Calu3 (cell line): Measurements from ENCODE around the gene SLC24A3. TPM values are rescaled to one million over a fixed set of nuclear protein-coding genes. Genes with fewer than 3 reads are reported as not detected.

Source experiments
- BruUV-seq: library from RNA; stranded (reverse); fragments of 400-500 nt; replicated peaks from 2 replicates; lab custom pipeline; 2021; lab: Mats Ljungman, UMichigan
- CTCF ChIA-PET: fragments of 300-600 bp; sonication (Branson Sonifier 250); formaldehyde crosslinking; loops from one replicate; lab custom pipeline; 2022; ENCODE audit warnings: antibody characterized with exemption; lab: Charles Lee
- DNase-seq: peaks from one replicate; pipeline ENCODE4 v3.0.0; 2022
- H3K27ac Mint-ChIP-seq: one replicate; pipeline ENCODE4 v1.8.0; 2022; ENCODE audit warnings: mixed read lengths; ENCODE audit not compliant: unreplicated experiment
- H3K27me3 Mint-ChIP-seq: one replicate; pipeline ENCODE4 v1.8.0; 2022; ENCODE audit warnings: mixed read lengths; ENCODE audit not compliant: unreplicated experiment
- H3K36me3 Mint-ChIP-seq: one replicate; pipeline ENCODE4 v1.8.0; 2022; ENCODE audit warnings: mild to moderate bottlenecking, moderate library complexity, mixed read lengths; ENCODE audit not compliant: insufficient read depth, unreplicated experiment
- H3K4me1 Mint-ChIP-seq: one replicate; pipeline ENCODE4 v1.8.0; 2022; ENCODE audit warnings: mild to moderate bottlenecking, low read depth, mixed read lengths; ENCODE audit not compliant: unreplicated experiment
- H3K4me3 Mint-ChIP-seq: one replicate; pipeline ENCODE4 v1.8.0; 2022; ENCODE audit warnings: mild to moderate bottlenecking, low read depth, moderate library complexity, mixed read lengths; ENCODE audit not compliant: unreplicated experiment
- H3K9me3 Mint-ChIP-seq: one replicate; pipeline ENCODE4 v1.8.0; 2022; ENCODE audit warnings: low read depth, mixed read lengths; ENCODE audit not compliant: unreplicated experiment
- CTCF ChIP-seq: fragments of 200-600 bp; IDR thresholded peaks from one replicate; pipeline ENCODE4 v1.8.0; 2022; ENCODE audit warnings: antibody characterized with exemption; ENCODE audit not compliant: unreplicated experiment
- intact Hi-C: fragments of 100-400 bp; cut with micrococcal nuclease; formaldehyde crosslinking; loops from one replicate; pipeline ENCODE4 v1.10.0; 2022; ENCODE audit not compliant: unreplicated experiment
- total RNA-seq: library from RNA; stranded (reverse); gene quantifications from 2 replicates; pipeline ENCODE4 v1.2.3, GENCODE V29; 2022

Gene SLC24A3
- total RNA-seq, 1 experiment from 2014 or later = not detected

- no TSS peak for BruUV-seq
- no peak overlapping the region for H3K4me3 Mint-ChIP-seq
- TF ChIP-seq CTCF = no peak
Measured at GRCh38 chr20:19405958-19406357, 193.5 kb downstream of the SLC24A3 start.

GRCh38 chr20:19406381-19406780 is 193.9 kb downstream of the SLC24A3 start:
- CTCF ChIA-PET = no interaction called here
- intact Hi-C loops = no loop called here

More at GRCh38 chr20:19405958-19406357, 193.5 kb downstream of the SLC24A3 start:
- intact Hi-C loops = no loop called here
- no peak overlapping the region for H3K27ac Mint-ChIP-seq
- H3K27me3 Mint-ChIP-seq = peaks cover 8% of the 10 kb centered on the region
- no peaks in the 10 kb centered on the region for H3K9me3 Mint-ChIP-seq
- no peaks in the 10 kb centered on the region for H3K4me1 Mint-ChIP-seq
- no peaks in the 10 kb centered on the region for H3K36me3 Mint-ChIP-seq
- CTCF ChIA-PET = no interaction called here
- no peak for DNase-seq

GRCh38 chr20:19407196-19407595 is 194.8 kb downstream of the SLC24A3 start:
- H3K27me3 Mint-ChIP-seq = peaks cover 15% of the 10 kb centered on the region
- CTCF ChIA-PET = no interaction called here
- H3K4me3 Mint-ChIP-seq = no peak overlapping the region
- DNase-seq = no peak
- peaks cover 2% of the 10 kb centered on the region for H3K9me3 Mint-ChIP-seq
- no TSS peak for BruUV-seq
- H3K27ac Mint-ChIP-seq = no peak overlapping the region
- intact Hi-C loops = no loop called here
- TF ChIP-seq CTCF = no peak
- no peaks in the 10 kb centered on the region for H3K36me3 Mint-ChIP-seq
- H3K4me1 Mint-ChIP-seq = no peaks in the 10 kb centered on the region

More at GRCh38 chr20:19406381-19406780, 193.9 kb downstream of the SLC24A3 start:
- H3K27ac Mint-ChIP-seq = no peak overlapping the region
- DNase-seq = no peak
- TF ChIP-seq CTCF = no peak
- BruUV-seq = no TSS peak
- peaks cover 8% of the 10 kb centered on the region for H3K27me3 Mint-ChIP-seq
- H3K36me3 Mint-ChIP-seq = no peaks in the 10 kb centered on the region
- no peak overlapping the region for H3K4me3 Mint-ChIP-seq
- H3K9me3 Mint-ChIP-seq = no peaks in the 10 kb centered on the region
- no peaks in the 10 kb centered on the region for H3K4me1 Mint-ChIP-seq

- TF ChIP-seq CTCF = no peak
- no peak overlapping the region for H3K4me3 Mint-ChIP-seq
- CTCF ChIA-PET = no interaction called here
- DNase-seq = no peak
- no peaks in the 10 kb centered on the region for H3K36me3 Mint-ChIP-seq
- peaks cover 20% of the 10 kb centered on the region for H3K27me3 Mint-ChIP-seq
- H3K27ac Mint-ChIP-seq = no peak overlapping the region
- intact Hi-C loops = no loop called here
- no peaks in the 10 kb centered on the region for H3K4me1 Mint-ChIP-seq
- peaks cover 3% of the 10 kb centered on the region for H3K9me3 Mint-ChIP-seq
- no TSS peak for BruUV-seq
Measured at GRCh38 chr20:19407736-19408135, 195.3 kb downstream of the SLC24A3 start.
